ENCODE measurements around the gene PANK4. TPM values are rescaled to one million over a fixed set of nuclear protein-coding genes. Genes with fewer than 3 reads are reported as not detected.

PANK4 gene
- total and polyA plus RNA-seq, 2 of the 8 experiments (the other 6 are each of a cell fraction or from before 2014, with no cell fraction given), result 20.1 to 29.7 TPM

GRCh38 chr1:2479186-2479585 is 47.2 kb downstream of the PANK4 start (continued):
- TF ChIP-seq CREB1 (IDR thresholded peaks at IDR 0.05) (no peak), SIN3A (conservative IDR thresholded peaks at IDR 0.05 in 1 of 2, IDR thresholded peaks at IDR 0.05 in 1 of 2; ENCODE audit: low read depth in 1 of 2, low read length in 2 of 2) (no peak), KDM1A (IDR thresholded peaks at IDR 0.05; ENCODE audit: borderline replicate concordance, low read length) (no peak), PHF8 (conservative IDR thresholded peaks at IDR 0.05; ENCODE audit: low read depth, low read length) (no peak)

Measured in H1 (cell line).